HUES6 (cell line): ENCODE measurements around the gene NLRC4.

Experiments
- H3K27ac ChIP-seq: 2 replicates; pipeline ENCODE4 v1.7.0; 2013; ENCODE audit warnings: low read depth, mild to moderate bottlenecking, low read length, inconsistent platforms
- H3K27me3 ChIP-seq: 2 replicates; pipeline ENCODE4 v1.6.1; 2013; ENCODE audit warnings: low read length; ENCODE audit not compliant: control insufficient read depth, insufficient read depth
- H3K36me3 ChIP-seq: 2 replicates; pipeline ENCODE4 v1.6.1; 2013; ENCODE audit warnings: low read length; ENCODE audit not compliant: control insufficient read depth, insufficient read depth
- H3K4me1 ChIP-seq: 2 replicates; pipeline ENCODE4 v1.6.1; 2013; ENCODE audit warnings: low read length; ENCODE audit not compliant: control insufficient read depth, insufficient read depth
- H3K4me3 ChIP-seq: 2 replicates; pipeline ENCODE4 v1.5.1; 2013; ENCODE audit warnings: low read depth, low read length
- H3K9ac ChIP-seq: one replicate; pipeline ENCODE4 v1.6.1; 2013; ENCODE audit warnings: mild to moderate bottlenecking, low read length
- H3K9me3 ChIP-seq: 2 replicates; pipeline ENCODE4 v1.6.1; 2013; ENCODE audit warnings: low read depth, low read length; ENCODE audit not compliant: control insufficient read depth, insufficient read depth

The NLRC4 gene

DNA sequence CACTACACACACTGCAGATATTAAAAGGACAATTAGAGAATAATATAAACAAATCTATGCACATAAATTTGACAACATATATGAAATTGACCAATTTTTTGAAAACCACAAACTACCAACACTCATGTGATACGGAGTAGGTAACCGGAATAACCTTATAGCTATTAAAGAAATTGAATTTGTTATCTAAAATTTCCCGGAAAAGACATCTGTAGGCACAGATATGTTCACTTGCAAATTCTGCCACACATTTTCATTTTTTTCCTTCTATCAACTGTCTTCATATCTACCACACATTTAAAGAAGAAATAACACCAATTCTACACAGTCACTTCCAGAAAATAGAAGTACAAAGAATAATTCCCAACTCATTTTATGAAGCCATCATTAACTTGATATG, 22.4 kb downstream of the NLRC4 start:
- Histone ChIP-seq H3K9ac (no peak overlapping the region), H3K4me1 (no peaks in the 10 kb centered on the region), H3K9me3 (no peaks in the 10 kb centered on the region), H3K27ac (no peak overlapping the region), H3K36me3 (no peaks in the 10 kb centered on the region), H3K27me3 (no peaks in the 10 kb centered on the region), H3K4me3 (no peak overlapping the region)

DNA sequence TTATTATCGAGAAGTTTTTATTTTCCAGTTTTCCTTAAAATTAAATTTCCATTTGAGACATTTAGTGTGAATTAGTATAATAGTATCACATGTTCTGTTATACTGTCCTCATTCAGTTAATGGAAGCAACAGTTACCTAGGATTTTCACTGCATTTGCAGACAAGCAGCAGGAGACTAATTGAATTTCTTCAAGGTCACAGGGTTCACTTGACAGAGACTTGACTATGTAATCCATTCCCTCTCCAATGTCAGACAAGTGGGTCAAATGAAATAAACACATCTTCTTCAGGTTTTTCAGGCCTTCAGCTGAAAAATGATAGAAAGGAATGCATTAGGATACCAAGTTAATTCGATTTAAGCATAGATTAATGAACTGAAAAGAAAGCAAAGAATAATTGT, 26.7 kb downstream of the NLRC4 start:
- H3K9ac ChIP-seq, result no peak overlapping the region
- H3K27me3 ChIP-seq, result no peaks in the 10 kb centered on the region
- no peak overlapping the region for H3K4me3 ChIP-seq
- no peaks in the 10 kb centered on the region for H3K36me3 ChIP-seq
- no peak overlapping the region for H3K27ac ChIP-seq
- H3K4me1 ChIP-seq, result no peaks in the 10 kb centered on the region
- no peaks in the 10 kb centered on the region for H3K9me3 ChIP-seq

DNA sequence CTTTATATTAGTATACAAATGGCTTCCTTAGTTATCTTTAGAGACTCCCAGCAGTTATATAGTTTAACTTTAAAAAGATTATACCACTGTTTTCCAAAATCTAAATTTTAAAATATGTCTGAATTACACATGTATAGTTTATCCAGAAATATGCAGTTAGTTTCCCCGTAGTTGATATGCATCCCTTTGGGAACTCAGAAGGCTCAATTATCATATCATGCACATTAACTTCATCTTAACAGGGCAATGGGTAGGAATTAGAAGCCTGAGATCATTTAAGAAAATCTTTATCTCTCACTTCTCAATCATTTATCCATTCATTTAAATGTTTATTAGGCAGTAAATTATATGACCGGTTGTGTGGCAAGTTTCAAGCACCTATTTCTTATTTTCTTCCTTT, 27.2 kb downstream of the NLRC4 start:
- Histone ChIP-seq H3K4me1 (no peaks in the 10 kb centered on the region), H3K27me3 (no peaks in the 10 kb centered on the region), H3K36me3 (no peaks in the 10 kb centered on the region), H3K9ac (no peak overlapping the region), H3K27ac (no peak overlapping the region), H3K4me3 (no peak overlapping the region), H3K9me3 (no peaks in the 10 kb centered on the region)

DNA sequence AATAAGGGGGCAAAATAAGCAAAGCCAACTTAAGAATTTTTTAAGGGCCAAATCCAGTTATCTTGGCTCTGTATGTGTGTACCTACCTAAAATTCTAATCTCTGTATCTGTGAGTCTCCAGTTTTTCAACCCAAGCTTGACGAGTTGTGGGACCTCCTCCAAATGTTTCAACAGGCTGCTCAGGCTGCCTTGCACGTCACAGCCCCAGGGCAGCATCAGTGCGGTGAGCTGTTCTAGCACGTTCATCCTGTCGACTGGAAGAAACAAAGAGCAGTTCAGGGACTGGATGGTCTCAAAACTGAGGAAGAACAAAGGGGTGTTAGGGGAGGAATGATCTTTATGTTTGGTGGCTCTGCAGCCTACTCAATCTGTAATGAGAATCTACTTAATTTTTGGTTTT, 29.4 kb downstream of the NLRC4 start:
- H3K9me3 ChIP-seq, result no peaks in the 10 kb centered on the region

DNA sequence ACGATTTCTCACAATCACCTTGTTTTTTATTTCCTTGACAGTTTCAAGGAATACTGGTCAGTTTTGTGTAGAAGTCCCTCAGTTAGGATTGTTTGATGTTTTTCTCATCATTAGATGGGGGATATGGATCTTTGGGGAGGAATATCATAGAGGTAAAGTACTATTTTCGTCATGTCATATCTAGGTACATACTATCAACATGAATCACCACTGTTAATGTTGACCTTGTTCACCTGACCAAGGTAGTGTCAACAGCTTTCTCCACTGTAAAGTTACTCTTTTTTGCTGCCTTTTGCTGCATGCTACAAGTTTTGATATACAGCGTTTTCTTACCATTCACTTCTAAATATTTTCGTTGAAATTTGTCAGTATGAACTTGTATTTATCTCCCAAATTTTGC, 32.7 kb downstream of the NLRC4 start:
- Histone ChIP-seq H3K4me1 (0 out of 2 replicates have a peak, but pooled peaks cover 3% of the 10 kb centered on the region), H3K9ac (no peak overlapping the region), H3K27ac (no peak overlapping the region), H3K27me3 (no peaks in the 10 kb centered on the region), H3K9me3 (no peaks in the 10 kb centered on the region), H3K4me3 (no peak overlapping the region), H3K36me3 (0 out of 2 replicates have a peak, but pooled peaks cover 4% of the 10 kb centered on the region)

More for the DNA sequence above, 29.4 kb downstream of the NLRC4 start:
- Histone ChIP-seq H3K36me3 (no peaks in the 10 kb centered on the region), H3K4me1 (no peaks in the 10 kb centered on the region), H3K27me3 (no peaks in the 10 kb centered on the region), H3K9ac (no peak overlapping the region), H3K27ac (no peak overlapping the region), H3K4me3 (no peak overlapping the region)

DNA sequence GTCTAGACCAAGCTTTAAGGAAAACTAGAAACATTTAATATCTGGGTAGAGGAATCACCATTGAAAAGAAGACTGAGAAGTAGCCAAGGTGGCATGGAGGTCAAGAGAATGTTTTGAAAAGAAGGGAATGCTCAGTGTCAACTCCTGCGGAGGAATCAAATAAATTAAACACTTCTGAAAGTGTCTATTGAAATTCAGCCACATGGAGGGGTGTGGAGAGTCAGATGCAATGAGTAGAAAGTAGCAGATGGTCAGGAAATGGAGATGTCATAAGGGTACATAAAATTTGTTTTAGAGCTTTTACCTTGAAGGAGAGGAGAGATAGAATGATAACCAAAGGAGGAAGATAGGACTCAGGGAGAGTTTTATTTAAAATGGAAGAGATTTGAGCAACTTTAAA, 35.1 kb downstream of the NLRC4 start:
- no peaks in the 10 kb centered on the region for H3K9me3 ChIP-seq
- no peak overlapping the region for H3K4me3 ChIP-seq
- H3K9ac ChIP-seq, result no peak overlapping the region
- H3K27ac ChIP-seq, result no peak overlapping the region
- H3K27me3 ChIP-seq, result no peaks in the 10 kb centered on the region
- peaks cover 19% of the 10 kb centered on the region for H3K36me3 ChIP-seq
- 0 out of 2 replicates have a peak, but pooled peaks cover 3% of the 10 kb centered on the region for H3K4me1 ChIP-seq

DNA sequence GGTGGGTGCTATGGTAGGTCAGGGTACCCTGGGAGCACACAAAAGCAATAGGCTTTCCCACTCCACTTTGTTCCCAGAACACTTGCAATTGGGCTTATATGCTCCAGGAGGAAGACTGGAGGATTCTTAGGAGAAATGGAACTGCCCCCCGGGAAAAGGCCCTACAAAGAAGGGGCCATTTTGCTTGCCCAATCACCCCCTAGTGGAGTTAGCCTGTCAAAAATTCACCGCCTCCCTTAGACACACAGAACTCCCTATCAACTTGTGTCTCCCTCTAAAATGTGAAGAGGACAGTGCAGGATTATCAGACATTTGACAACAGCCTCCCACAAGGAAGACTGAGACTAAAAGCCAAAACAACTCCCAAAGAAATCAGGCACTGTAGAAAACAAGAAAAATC, 36.5 kb downstream of the NLRC4 start:
- H3K9ac ChIP-seq, result no peak overlapping the region
- H3K4me1 ChIP-seq, result 0 out of 2 replicates have a peak, but pooled peaks cover 3% of the 10 kb centered on the region
- no peak overlapping the region for H3K4me3 ChIP-seq
- peaks cover 32% of the 10 kb centered on the region for H3K36me3 ChIP-seq
- H3K27ac ChIP-seq, result no peak overlapping the region
- no peaks in the 10 kb centered on the region for H3K9me3 ChIP-seq
- H3K27me3 ChIP-seq, result no peaks in the 10 kb centered on the region

DNA sequence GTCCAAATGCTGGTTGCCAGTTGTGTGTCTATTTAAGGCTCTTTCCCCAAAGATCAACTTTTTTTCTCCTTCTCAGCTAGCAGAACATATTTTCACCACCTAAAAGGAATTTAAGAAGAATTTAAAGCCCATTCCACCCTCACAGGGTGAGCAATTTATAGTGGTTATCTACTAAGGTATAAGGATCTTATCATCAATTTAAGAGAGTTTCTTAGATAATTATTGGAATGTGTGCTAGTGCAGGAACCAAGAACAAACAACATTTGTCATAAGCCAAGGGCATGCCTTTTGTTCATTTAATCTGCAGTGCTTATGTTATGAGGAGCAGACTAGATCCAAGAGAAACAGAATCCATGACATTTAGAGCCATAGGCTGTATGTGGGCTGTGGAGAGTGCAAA, 37.2 kb downstream of the NLRC4 start:
- Histone ChIP-seq H3K9ac (no peak overlapping the region), H3K9me3 (no peaks in the 10 kb centered on the region), H3K4me1 (0 out of 2 replicates have a peak, but pooled peaks cover 3% of the 10 kb centered on the region), H3K36me3 (peaks cover 38% of the 10 kb centered on the region), H3K27me3 (no peaks in the 10 kb centered on the region), H3K27ac (no peak overlapping the region), H3K4me3 (no peak overlapping the region)

DNA sequence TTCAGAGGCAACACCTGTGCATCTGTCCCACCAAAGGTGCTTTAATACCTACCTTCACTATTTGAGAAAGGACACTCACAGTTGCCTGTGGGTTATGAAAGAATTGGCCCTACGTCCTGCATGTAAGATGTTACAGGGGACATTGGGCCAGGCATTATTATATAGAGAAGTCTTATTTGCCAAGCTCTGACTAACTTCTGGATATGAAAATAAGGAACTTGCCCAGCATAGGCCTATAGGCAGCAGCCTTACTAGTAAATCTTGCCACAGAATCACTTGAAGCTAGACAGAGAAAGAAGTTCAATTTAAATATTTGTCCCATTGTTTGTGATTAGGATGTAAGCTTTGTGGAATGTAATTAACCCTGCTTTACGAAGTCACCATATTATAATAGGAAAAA, 41.7 kb downstream of the NLRC4 start:
- Histone ChIP-seq H3K9me3 (no peaks in the 10 kb centered on the region), H3K27ac (no peak overlapping the region), H3K36me3 (peaks cover 50% of the 10 kb centered on the region), H3K4me1 (no peaks in the 10 kb centered on the region), H3K27me3 (no peaks in the 10 kb centered on the region), H3K9ac (no peak overlapping the region), H3K4me3 (no peak overlapping the region)

DNA sequence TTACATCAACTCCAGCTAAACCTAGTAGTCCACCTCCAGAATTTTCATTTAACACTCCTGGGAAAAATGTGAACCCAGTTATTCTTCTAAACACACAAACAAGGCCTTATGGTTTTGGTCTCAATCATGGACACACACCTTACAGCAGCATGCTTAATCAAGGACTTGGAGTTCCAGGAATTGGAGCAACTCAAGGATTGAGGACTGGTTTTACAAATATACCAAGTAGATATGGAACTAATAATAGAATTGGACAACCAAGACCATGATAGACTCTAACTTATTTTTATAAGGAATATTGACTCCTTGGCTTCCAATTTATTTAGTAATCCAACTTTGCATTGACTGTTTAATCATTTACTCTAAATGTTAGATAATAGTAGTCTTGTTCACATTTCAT, 44.2 kb downstream of the NLRC4 start:
- Histone ChIP-seq H3K27ac (no peak overlapping the region), H3K4me3 (no peak overlapping the region), H3K27me3 (no peaks in the 10 kb centered on the region), H3K9ac (no peak overlapping the region), H3K4me1 (no peaks in the 10 kb centered on the region), H3K9me3 (no peaks in the 10 kb centered on the region), H3K36me3 (peaks cover 35% of the 10 kb centered on the region)

DNA sequence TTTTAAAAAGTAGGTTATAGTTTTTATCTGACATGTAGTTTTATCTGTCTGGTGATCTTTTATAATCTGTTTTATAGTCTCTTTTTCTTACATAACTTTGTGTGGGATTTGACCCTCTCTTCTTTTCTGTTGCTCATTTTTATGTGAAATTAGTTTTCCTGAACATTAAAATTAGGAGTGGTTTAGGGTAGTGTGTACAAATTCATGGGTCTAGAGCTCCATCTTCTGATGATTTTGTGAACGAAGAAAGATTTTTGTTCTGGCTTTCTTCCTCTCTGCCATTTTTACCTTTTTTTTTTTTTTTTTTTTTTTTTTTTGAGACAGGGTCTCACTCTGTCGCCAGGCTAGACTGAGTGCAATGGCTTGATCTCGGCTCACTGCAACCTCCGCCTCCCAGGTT, 52.4 kb downstream of the NLRC4 start:
- H3K36me3 ChIP-seq, result peaks cover 13% of the 10 kb centered on the region; the same call in 1 of the 2 replicates

More for the DNA sequence above, 52.4 kb downstream of the NLRC4 start:
- Histone ChIP-seq H3K27ac (no peak overlapping the region), H3K9me3 (no peaks in the 10 kb centered on the region), H3K4me3 (no peak overlapping the region), H3K9ac (no peak overlapping the region), H3K4me1 (no peaks in the 10 kb centered on the region), H3K27me3 (no peaks in the 10 kb centered on the region)
